Left hindlimb (tissue), 1 donor: ENCODE measurements around the gene NME2.
A peak's percentile ranks its signal among the peaks of the same experiment; 100 is the strongest.
"Not testable (repeated sequence)": the region's sequence is repeated elsewhere in the genome, so short reads cannot be mapped to it uniquely, and the experiment has no call there.

ENCODE experiments used
- DNase-seq: peaks from one replicate; pipeline ENCODE4 v3.0.0-alpha.2; 2018

Gene NME2

DNA sequence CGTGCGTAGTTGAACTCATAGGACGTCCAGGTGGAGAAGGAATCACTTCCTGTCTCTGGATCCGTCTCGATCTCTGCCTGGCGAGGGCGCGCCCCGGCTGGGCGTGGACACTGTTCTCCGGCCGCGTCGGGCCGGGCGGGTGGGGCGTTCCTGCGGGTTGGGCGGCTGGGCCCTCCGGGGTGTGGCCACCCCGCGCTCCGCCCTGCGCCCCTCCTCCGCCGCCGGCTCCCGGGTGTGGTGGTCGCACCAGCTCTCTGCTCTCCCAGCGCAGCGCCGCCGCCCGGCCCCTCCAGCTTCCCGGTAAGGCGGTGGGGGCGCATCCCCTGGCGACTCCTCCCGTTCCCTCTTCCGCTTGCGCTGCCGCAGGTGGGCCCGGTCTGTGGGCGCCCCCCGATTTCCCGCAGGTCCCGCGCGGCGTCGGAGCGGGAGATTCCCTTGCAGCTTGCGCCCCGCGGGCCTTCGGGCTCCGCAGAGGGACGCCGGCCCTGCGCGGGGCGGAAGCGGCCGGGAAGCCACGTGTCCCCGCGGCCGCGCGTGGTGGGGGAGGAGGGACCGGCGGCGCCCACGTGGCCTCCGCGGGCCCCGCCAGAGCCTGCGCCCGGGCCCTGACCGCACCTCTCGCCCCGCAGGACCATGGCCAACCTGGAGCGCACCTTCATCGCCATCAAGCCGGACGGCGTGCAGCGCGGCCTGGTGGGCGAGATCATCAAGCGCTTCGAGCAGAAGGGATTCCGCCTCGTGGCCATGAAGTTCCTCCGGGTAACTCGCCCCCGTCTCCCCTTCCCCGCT is at the start of gene NME2:
TSS of gene NME2 (plus strand) at position 214 of the 789 bp plus-strand sequence. CDS start at position 634, 420 bp downstream.
- peak; percentile 94 for DNase-seq

DNA sequence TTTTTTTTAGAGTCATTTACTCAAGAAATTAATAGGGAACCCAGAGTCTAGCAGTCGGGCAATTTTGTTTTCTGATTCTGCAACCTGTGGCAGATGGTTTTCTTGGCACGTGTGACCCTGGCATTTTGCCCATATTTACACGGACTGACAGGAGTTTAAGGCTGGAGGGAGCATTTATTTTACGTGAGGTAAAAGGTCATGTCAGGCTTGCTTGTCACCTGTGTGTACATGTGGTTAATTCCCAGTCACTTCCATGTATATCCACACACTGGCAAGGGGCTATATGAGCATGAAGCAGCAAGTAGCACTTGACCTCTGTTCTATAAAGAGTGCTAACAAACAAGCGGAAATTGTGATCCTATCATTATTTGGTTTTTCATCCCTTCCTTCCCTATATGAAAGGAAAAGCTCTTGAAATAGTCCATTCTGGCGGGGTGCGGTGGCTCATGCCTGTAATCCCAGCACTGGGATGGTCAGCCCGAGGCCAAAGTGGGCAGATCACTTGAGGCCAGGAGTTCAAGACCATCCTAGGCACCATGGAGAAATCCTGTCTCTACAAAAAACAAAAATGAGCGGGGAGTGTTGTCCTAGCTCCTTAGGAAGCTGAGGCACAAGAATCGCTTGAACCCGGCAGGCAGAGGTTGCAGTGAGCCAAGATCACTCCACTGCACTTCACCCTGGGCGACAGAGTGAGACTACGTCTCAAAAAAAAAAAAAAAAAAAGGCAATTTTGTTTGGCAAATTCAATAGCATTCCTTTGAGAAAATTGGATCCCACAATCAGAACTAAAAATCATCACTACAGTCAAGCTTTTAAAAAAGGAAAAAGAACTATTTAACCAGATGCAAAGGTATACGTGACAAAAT is 47.6 kb upstream of the NME2 start:
- no peak for DNase-seq

DNA sequence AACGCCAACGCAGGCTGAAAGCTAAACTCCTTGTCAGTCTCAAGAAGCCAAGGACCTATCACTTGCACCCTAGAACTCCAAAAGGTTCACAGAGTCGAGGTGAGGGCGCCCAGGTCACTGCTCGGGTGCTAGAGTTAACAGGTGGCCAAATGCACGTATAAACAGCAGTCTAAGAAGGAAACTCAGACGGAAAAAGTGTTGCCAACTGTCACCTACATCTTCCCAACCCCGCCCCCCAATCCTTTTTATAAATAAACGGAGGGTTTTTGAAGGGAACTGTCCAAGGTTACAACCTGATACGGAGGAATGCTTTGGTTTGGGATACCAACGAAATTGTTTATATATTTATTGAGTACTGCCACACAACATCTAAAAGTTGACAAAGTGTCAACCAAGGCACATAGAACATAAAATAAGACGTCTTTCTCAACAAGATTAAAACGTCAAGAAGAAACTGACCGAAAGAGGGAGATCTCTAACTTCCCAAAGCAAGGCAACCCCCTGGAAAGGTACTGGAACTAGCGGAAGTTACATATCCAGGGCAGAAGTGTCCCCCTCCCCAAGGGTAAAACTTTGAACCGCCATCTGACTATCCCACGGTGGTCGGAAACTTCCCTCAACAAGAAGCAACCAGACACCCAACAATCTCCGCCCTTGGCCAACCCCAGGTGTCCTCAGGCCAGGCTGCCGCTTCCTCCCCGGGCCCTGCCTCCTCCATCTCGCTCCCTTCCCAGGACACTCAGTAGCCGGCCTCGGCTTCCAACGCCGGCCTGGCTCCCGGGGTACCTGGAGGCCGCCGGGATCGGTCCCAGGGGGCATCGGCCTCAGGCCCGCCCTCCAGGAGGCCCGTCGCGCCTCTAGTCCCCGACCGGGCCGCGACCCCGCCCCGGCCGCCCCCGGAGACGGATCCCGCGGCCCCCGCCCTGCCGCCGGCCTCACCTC is 46.5 kb upstream of the NME2 start:
- DNase-seq, result peak; percentile 68

- DNase-seq, result no peak
These were observed 45.9 kb upstream of the NME2 start for GRCh38 chr17:51120357-51120738.

GRCh38 chr17:51120739-51121619 is 45.2 kb upstream of the NME2 start, which contains the start of gene SPAG9:
SPAG9 (minus strand) TSS chr17:51120868; CDS start chr17:51120656, 212 bp downstream.
- DNase-seq, result peak; percentile 97

- peak; percentile 67 for DNase-seq
These were observed 44.4 kb upstream of the NME2 start for GRCh38 chr17:51121620-51122472.

DNA sequence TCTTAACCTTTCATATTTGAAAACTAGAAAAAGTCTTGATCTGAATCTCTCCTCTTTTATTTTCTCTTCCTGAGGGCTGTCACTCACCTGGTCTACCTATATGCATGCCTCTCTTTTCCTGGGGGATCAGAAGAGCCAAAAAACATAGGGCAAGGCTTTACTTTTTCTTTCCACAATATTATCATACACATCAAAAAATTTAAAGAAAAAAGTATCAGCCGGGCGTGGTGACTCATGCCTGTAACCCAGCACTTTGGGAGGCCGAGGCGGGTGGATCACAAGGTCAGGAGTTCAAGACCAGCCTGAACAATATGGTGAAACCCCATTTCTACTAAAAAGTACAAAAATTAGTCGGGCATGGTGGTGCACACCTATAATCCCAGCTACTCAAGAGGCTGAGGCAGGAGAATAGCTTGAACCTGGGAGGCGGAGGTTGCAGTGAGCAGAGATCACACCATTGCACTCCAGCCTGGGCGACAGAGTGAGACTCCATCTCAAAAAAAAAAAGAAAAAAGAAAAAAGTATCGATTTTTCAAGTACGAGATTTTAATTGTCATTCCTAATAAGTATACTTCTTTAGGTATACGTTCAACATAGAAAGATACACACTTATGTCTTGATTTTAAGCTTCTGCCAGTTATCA is 43.6 kb upstream of the NME2 start:
- DNase-seq, result not testable (repeated sequence)

- no peak for DNase-seq
These were observed 41.3 kb upstream of the NME2 start for GRCh38 chr17:51124640-51125503.

- peak; percentile 55 for DNase-seq
These were observed 38.1 kb upstream of the NME2 start for GRCh38 chr17:51128076-51128475.

GRCh38 chr17:51132964-51133319 is 33.3 kb upstream of the NME2 start:
- DNase-seq, result no peak

GRCh38 chr17:51133365-51133764 is 32.8 kb upstream of the NME2 start:
- no peak for DNase-seq

- no peak for DNase-seq
These were observed 30.3 kb upstream of the NME2 start for GRCh38 chr17:51135956-51136355.

GRCh38 chr17:51142597-51142996 is 23.6 kb upstream of the NME2 start:
- no peak for DNase-seq

DNA sequence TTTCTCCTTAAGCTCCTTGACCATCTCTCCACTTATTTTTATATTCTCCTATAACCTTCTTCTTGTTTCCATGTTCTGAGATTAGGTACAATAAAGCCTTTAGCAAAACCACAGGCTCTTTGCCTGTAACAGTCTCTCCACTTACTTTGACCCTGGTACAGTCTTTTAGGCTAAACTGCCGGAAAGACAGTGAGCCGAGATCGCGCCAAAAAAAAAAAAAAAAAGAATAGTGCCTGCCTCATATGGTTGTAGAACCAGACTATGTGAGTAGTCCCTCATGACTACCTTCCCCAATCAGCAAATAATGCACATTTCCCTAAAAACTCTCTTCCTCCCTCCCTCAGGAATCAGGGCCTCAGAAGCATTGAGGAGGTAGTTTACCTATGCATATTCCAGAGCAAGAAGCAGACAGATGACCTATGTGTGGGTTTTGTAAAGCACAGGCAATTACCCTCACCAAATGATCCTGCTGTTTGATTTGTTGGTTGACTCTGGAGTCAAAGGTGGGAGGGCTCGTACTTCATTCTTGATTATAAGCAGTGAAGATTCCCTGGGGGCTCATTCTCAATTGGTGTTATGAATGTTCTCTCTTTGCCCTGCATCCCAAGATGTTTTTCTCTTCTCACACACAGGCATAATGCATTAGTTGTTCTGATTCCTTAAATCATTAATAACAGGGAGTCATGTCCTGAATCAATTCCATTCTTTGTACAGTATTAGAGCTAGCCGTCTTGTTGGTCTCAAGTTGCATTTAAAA is 21.8 kb upstream of the NME2 start:
- DNase-seq, result no peak

GRCh38 chr17:51147650-51148049 is 18.6 kb upstream of the NME2 start:
- no peak for DNase-seq

DNA sequence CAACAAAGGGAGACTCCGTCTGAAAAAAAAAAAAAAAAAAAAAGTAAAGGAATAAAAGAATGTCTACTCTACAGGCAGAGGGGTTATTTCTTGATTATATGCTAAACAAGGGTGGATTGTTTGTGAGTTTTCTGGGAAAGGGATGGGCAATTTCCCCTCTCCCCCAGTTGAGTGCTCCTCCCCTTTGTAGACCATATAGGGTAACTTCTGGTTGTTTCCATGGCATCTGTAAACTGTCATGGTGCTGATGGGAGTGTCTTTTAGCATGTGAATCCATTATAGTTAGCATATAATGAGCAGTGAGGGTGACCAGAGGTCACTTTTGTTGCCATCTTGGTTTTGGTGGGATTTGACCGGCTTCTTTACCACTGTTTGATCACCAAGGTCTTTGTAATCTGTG is 17.0 kb upstream of the NME2 start:
- no peak for DNase-seq

- no peak for DNase-seq
These were observed 15.3 kb upstream of the NME2 start for GRCh38 chr17:51150932-51151331.

GRCh38 chr17:51152766-51153209 is 13.4 kb upstream of the NME2 start:
- DNase-seq, result no peak
